ENCODE measurements around the gene PHLPP1. TPM values are rescaled to one million over a fixed set of nuclear protein-coding genes. Genes with fewer than 3 reads are reported as not detected.

The PHLPP1 gene
- polyA plus RNA-seq, 2 of the 4 experiments (the other 2 are of a cell fraction) = 6.5 to 12.1 TPM

- Histone ChIP-seq H3K9me3 (no peaks in the 10 kb centered on the region), H3K27ac (no peak overlapping the region), H3K4me3 (no peak overlapping the region), H3K4me2 (no peak overlapping the region), H3K4me1 (peaks cover 5% of the 10 kb centered on the region)
- no peak for TF ChIP-seq SMC3 (IDR thresholded peaks at IDR 0.05)
- TF ChIP-seq CEBPB (IDR thresholded peaks at IDR 0.05) = no peak
- TF ChIP-seq KDM1A (IDR thresholded peaks at IDR 0.05; ENCODE audit: low read depth) = no peak
- no peak for TF ChIP-seq RAD21 (conservative IDR thresholded peaks at IDR 0.05 in 1 of 2, IDR thresholded peaks at IDR 0.05 in 1 of 2)
- TF ChIP-seq EHF (CRISPR knock-in tag; IDR thresholded peaks at IDR 0.05) = no peak
- TF ChIP-seq EP300 (IDR thresholded peaks at IDR 0.05) = no peak
- no peak for TF ChIP-seq MAX (IDR thresholded peaks at IDR 0.05)
- POLR2A ChIA-PET = no interaction called here
- ATAC-seq (no peak), DNase-seq (ENCODE audit: low read depth in 1 of 2, low spot score in 1 of 2) (no peak), FAIRE-seq (no peak)
- CTCF ChIA-PET = interaction anchor here (0.5 to 1.5 kb wide), 5 partner anchors 47 to 868 kb away, joined by 3 to 5 read pairs (median 3); no protein-coding TSS in a partner anchor
These were observed 4.9 kb upstream of the PHLPP1 start for GRCh38 chr18:62710417-62710816.

GRCh38 chr18:62711781-62712180 lies 3.6 kb upstream of the PHLPP1 start:
- Histone ChIP-seq H3K4me1 (peaks cover 5% of the 10 kb centered on the region), H3K27ac (no peak overlapping the region), H3K4me2 (no peak overlapping the region), H3K9me3 (no peaks in the 10 kb centered on the region), H3K4me3 (no peak overlapping the region)
- DNase-seq (ENCODE audit: low read depth in 1 of 2, low spot score in 1 of 2) = no peak
- WGBS (ENCODE audit: missing lambda C conversion rate) = 93% methylated on average over 13 of the region's 13 CpGs
- ChIA-PET CTCF (interaction anchor here (1.0 kb wide), 1 partner anchor 271 kb away, joined by 4 read pairs; no protein-coding TSS in a partner anchor), POLR2A (no interaction called here)
- ATAC-seq = no peak
- no peak for TF ChIP-seq HEYL (CRISPR knock-in tag; IDR thresholded peaks at IDR 0.05)
- TF ChIP-seq REST (IDR thresholded peaks at IDR 0.05) = no peak
- TF ChIP-seq MYC (IDR thresholded peaks at IDR 0.05; ENCODE audit: borderline replicate concordance, low read length) = no peak
- no peak for TF ChIP-seq MAZ (IDR thresholded peaks at IDR 0.05; ENCODE audit: borderline replicate concordance, low read depth, low read length)
- no peak for TF ChIP-seq HOXB5 (CRISPR knock-in tag; IDR thresholded peaks at IDR 0.05)
- TF ChIP-seq BCL3 (IDR thresholded peaks at IDR 0.05) = no peak
- no peak for TF ChIP-seq POLR2AphosphoS2 (conservative IDR thresholded peaks at IDR 0.05; ENCODE audit: low read length)
- TF ChIP-seq EHMT2 (IDR thresholded peaks at IDR 0.05; ENCODE audit: low read depth) = no peak
- no peak for TF ChIP-seq HOXB13 (CRISPR knock-in tag; IDR thresholded peaks at IDR 0.05; ENCODE audit: low read depth)
- FAIRE-seq = no peak

GRCh38 chr18:62713651-62714247 lies 1.6 kb upstream of the PHLPP1 start:
- WGBS (ENCODE audit: missing lambda C conversion rate) = 80% methylated on average over 17 of the region's 17 CpGs
- no peak for DNase-seq (ENCODE audit: low read depth in 1 of 2, low spot score in 1 of 2)
- Histone ChIP-seq H3K4me2 (peak overlapping the region; percentile 81; the same call in 1 of the 3 replicates), H3K27ac (no peak overlapping the region), H3K4me1 (peaks cover 15% of the 10 kb centered on the region), H3K4me3 (no peak overlapping the region), H3K9me3 (no peaks in the 10 kb centered on the region)
- ChIA-PET CTCF (interaction anchor here (0.9 to 5.6 kb wide), 3 partner anchors 127 to 268 kb away, joined by 4 to 48 read pairs (median 9); no protein-coding TSS in a partner anchor), POLR2A (interaction anchor here (0.6 kb wide), 1 partner anchor 248 kb away, joined by 3 read pairs; no protein-coding TSS in a partner anchor)
- no peak for TF ChIP-seq JUNB (IDR thresholded peaks at IDR 0.05)
- TF ChIP-seq SMC3 (IDR thresholded peaks at IDR 0.05) = no peak
- TF ChIP-seq HOXB5 (CRISPR knock-in tag; IDR thresholded peaks at IDR 0.05) = no peak
- no peak for FAIRE-seq
- no peak for ATAC-seq
